ENCODE results near the gene RAB25.

RAB25 gene

GRCh38 chr1:156075775-156076204, 14.8 kb downstream of the RAB25 start:
- H3K27ac ChIP-seq (ENCODE audit: low read depth, low read length) = no peak overlapping the region

GRCh38 chr1:156076609-156077429, 15.9 kb downstream of the RAB25 start:
- no peaks in the 10 kb centered on the region for H3K27me3 ChIP-seq (ENCODE audit: low read length)
- peak overlapping the region; percentile 16 for H3K4me3 ChIP-seq (ENCODE audit: insufficient read depth, low read length, poor library complexity, severe bottlenecking)
- no peaks in the 10 kb centered on the region for H4K20me1 ChIP-seq (ENCODE audit: low read depth, low read length)
- H3F3A ChIP-seq (ENCODE audit: insufficient read depth) = no peaks in the 10 kb centered on the region
- H3K27ac ChIP-seq (ENCODE audit: low read depth, low read length) = no peak overlapping the region
- H3K9me3 ChIP-seq (ENCODE audit: insufficient read depth, low read length) = no peaks in the 10 kb centered on the region
- H3K9me2 ChIP-seq (replicated peaks; ENCODE audit: insufficient read depth, low read length) = no peaks in the 10 kb centered on the region
- no peak overlapping the region for H2AFZ ChIP-seq (ENCODE audit: low read depth, low read length, severe bottlenecking)
- peak overlapping the region; percentile 50 for H3K9ac ChIP-seq (ENCODE audit: low read length)
- peak overlapping the region; percentile 40 for H3K4me2 ChIP-seq (ENCODE audit: low read depth, low read length, poor library complexity, severe bottlenecking)
- TF ChIP-seq CTCF (IDR thresholded peaks at IDR 0.05; ENCODE audit: insufficient read depth, low read length, poor library complexity, severe bottlenecking) (no peak), EZH2phosphoT487 (conservative IDR thresholded peaks at IDR 0.05; ENCODE audit: low read length) (no peak)
- no peaks in the 10 kb centered on the region for H3K36me3 ChIP-seq (ENCODE audit: low read length)
- H3K79me2 ChIP-seq (ENCODE audit: insufficient read depth, low read length) = no peaks in the 10 kb centered on the region

More at GRCh38 chr1:156075775-156076204, 14.8 kb downstream of the RAB25 start:
- Histone ChIP-seq H3K4me3 (ENCODE audit: insufficient read depth, low read length, poor library complexity, severe bottlenecking) (no peak overlapping the region), H3K9ac (ENCODE audit: low read length) (peak overlapping the region; percentile 50), H3K4me2 (ENCODE audit: low read depth, low read length, poor library complexity, severe bottlenecking) (peak overlapping the region; percentile 40), H2AFZ (ENCODE audit: low read depth, low read length, severe bottlenecking) (no peak overlapping the region), H3K27me3 (ENCODE audit: low read length) (no peaks in the 10 kb centered on the region), H3F3A (ENCODE audit: insufficient read depth) (no peaks in the 10 kb centered on the region), H4K20me1 (ENCODE audit: low read depth, low read length) (no peaks in the 10 kb centered on the region), H3K9me3 (ENCODE audit: insufficient read depth, low read length) (no peaks in the 10 kb centered on the region), H3K79me2 (ENCODE audit: insufficient read depth, low read length) (no peaks in the 10 kb centered on the region), H3K9me2 (replicated peaks; ENCODE audit: insufficient read depth, low read length) (no peaks in the 10 kb centered on the region), H3K36me3 (ENCODE audit: low read length) (no peaks in the 10 kb centered on the region)
- TF ChIP-seq CTCF (IDR thresholded peaks at IDR 0.05; ENCODE audit: insufficient read depth, low read length, poor library complexity, severe bottlenecking) (no peak), EZH2phosphoT487 (conservative IDR thresholded peaks at IDR 0.05; ENCODE audit: low read length) (no peak)

- Histone ChIP-seq H3F3A (ENCODE audit: insufficient read depth) (no peaks in the 10 kb centered on the region), H3K4me3 (ENCODE audit: insufficient read depth, low read length, poor library complexity, severe bottlenecking) (no peak overlapping the region), H3K27ac (ENCODE audit: low read depth, low read length) (no peak overlapping the region), H3K9me2 (replicated peaks; ENCODE audit: insufficient read depth, low read length) (no peaks in the 10 kb centered on the region), H3K9ac (ENCODE audit: low read length) (no peak overlapping the region), H3K79me2 (ENCODE audit: insufficient read depth, low read length) (no peaks in the 10 kb centered on the region), H3K36me3 (ENCODE audit: low read length) (no peaks in the 10 kb centered on the region), H3K27me3 (ENCODE audit: low read length) (no peaks in the 10 kb centered on the region), H4K20me1 (ENCODE audit: low read depth, low read length) (no peaks in the 10 kb centered on the region), H3K4me2 (ENCODE audit: low read depth, low read length, poor library complexity, severe bottlenecking) (no peak overlapping the region), H3K9me3 (ENCODE audit: insufficient read depth, low read length) (no peaks in the 10 kb centered on the region), H2AFZ (ENCODE audit: low read depth, low read length, severe bottlenecking) (no peak overlapping the region)
- no peak for TF ChIP-seq EZH2phosphoT487 (conservative IDR thresholded peaks at IDR 0.05; ENCODE audit: low read length)
- TF ChIP-seq CTCF (IDR thresholded peaks at IDR 0.05; ENCODE audit: insufficient read depth, low read length, poor library complexity, severe bottlenecking) = no peak
Observed at GRCh38 chr1:156077430-156077760, 16.4 kb downstream of the RAB25 start.
